Stimulated activated naive CD4-positive, alpha-beta T cell (primary cell): ENCODE data around the gene ATG101.
A peak's percentile ranks its signal among the peaks of the same experiment; 100 is the strongest.

Source experiments
- DNase-seq, 6 experiments: peaks; one replicate each; lab custom pipeline; 2025; lab: John Stamatoyannopoulos, UW

The ATG101 gene

GRCh38 chr12:52042706-52043385 is 26.9 kb upstream of the ATG101 start:
- DNase-seq, result no peak

DNA sequence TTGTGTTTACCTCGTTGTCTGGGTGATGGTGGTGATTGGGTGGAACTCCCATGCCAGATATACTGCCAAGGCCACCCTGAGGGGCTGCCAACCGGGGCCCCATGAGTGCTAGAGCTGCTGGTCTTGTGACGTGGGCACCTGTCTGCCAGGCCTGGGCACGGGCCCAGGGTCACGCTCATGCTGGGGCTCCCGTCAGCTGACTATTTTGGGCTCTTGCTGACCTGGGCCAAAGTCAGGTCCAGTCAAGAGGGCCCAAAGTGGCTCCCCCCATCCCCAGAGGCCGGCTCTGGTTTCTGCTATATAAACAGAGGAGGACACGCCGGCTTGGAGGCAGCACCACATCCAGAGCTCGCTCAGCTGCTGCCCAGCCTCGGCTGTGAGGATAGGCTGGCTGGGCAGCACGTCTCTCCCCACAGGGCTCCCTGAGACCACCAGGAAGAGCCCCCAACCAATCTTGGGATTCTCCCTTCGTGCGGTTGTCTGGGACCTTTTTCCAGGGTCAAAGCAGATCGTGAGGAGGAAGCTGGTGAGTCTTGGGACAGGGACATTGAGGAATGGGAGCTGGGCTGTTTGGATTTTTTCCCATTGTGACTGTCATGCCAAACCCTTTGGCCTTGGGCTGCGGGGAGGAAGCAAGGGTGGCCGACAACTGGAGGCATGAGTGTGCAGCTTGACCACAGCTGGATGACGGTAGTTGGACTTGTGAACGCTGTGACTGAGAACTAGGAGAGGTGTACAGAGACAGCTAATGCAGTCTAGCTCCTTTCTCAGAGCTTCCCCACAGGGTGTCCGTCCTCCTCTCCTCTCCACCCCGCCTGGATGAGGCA is 26.2 kb upstream of the ATG101 start:
- DNase-seq, result no peak

GRCh38 chr12:52044292-52044983 is 25.3 kb upstream of the ATG101 start:
- no peak for DNase-seq

GRCh38 chr12:52045794-52046199 is 24.0 kb upstream of the ATG101 start:
- DNase-seq, result no peak

GRCh38 chr12:52046859-52047258 is 22.9 kb upstream of the ATG101 start:
- no peak for DNase-seq

DNA sequence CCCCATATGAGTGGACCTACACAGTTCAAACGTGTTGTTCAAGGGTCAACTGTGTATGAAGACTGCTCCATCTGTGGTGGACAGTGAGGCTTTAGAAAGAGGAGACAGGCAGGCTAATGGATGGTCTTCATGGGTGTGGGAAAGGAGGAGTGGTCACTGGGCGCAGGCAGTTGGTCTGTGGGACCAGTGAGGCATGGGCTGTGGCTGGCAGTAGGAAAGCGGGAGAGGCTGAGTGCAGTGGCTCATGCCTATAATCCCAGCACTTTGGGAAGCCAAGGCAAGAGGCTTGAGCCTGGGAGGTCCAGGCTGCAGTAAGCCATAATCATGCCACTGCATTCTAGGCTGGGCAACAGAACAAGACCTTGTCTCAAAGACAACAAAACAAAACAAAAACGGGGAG is 20.5 kb upstream of the ATG101 start:
- no peak for DNase-seq

DNA sequence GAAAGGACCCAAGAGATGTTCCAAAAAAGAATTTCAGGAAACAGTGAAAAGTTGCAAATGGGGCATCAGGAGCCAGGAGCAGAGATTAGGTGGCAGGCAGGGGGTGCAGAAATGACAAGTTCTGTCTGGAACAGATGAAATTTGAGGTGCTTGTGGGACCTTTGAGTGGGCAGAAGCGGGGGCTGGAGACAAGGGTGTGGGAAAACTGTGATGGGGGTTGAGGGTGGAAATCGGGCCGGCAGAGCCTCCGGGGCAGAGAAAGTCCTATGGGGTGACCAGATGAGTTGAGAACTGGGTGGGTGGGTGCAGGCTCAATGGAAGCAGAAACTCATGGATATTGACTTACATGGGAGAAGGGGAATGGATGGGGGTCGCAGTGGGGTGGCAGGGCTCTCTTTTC is 20.1 kb upstream of the ATG101 start:
- DNase-seq, result no peak

- DNase-seq, result peak in 3 of 6 experiments; percentile 44 to 57 (median 48)
These were observed 19.5 kb upstream of the ATG101 start for GRCh38 chr12:52050116-52050757.

DNA sequence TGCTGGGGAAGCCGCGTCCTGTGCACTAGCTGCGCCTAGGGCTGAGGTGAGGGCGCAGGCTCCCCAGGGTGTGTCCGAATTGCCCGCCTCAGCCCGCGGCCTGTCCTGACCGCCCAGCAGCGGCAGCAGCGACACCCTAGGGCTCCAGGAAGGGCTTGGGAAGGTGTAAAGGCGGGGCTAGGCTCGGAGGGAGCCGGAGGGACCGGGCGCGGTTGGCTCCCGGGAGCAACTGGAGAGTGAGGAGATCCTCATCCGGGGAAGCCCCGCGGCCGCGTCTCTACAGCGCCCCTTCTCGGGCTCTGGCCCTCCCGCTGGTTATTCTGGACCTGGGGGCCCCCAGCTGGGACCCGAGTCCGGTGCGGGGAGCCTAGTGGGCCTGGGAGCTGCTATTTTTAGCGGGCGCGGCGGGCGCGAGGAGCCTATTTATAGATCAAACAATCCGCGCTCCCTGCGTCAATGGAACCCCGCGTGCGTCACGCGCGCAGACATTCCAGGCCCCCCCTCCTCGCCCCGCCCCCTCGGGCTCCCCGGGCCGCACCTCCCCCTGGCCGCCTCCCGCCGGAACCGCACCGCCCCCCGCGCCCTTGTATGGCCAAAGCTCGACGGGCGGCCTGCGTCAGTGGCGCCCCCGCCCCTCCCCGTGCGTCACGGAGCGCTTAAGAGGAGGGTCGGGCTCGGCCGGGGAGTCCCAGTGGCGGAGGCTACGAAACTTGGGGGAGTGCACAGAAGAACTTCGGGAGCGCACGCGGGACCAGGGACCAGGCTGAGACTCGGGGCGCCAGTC is 18.8 kb upstream of the ATG101 start, which contains the start of gene NR4A1:
TSS of gene NR4A1 (plus strand) at position 685 of the 784 bp plus-strand sequence. CDS start 2,887 bp downstream, outside the sequence.
- peak; percentile 97 to 100 (median 99) for DNase-seq

DNA sequence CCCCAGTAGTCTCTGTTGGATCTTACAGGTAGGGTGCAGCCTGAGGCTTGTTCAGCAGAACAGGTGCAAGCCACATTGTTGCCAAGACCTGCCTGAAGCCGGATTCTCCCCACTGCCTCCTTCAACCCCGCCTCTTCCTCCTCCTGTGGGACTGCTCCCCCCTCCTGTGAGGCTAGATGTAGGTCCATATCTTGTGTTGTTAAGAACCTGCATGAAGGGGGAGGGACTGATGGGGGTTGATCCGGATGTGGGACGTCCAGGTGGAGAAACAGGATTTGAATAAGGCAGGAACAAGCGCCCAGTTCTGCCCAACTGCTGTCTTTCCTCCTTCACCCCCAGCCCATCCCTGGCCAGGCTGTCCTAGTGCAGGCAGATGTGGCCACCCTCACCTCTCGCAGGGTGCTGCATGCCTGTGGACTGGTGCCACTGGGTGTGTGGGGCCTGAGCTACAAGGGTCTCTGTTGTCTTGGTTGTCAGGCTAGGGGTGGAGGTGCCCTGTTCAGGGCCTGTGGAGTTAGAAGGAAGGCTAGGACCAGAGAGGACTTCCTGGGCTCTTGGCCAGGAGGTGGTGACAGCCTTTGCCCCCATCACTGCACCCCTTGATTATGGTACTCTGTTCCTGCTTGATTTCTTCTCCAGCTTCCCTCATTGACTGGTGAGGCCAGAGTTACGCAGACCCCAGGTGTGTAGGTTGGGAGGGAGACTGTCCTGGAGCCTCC is 17.2 kb upstream of the ATG101 start:
- peak in 5 of 6 experiments; percentile 28 to 65 (median 39) for DNase-seq

DNA sequence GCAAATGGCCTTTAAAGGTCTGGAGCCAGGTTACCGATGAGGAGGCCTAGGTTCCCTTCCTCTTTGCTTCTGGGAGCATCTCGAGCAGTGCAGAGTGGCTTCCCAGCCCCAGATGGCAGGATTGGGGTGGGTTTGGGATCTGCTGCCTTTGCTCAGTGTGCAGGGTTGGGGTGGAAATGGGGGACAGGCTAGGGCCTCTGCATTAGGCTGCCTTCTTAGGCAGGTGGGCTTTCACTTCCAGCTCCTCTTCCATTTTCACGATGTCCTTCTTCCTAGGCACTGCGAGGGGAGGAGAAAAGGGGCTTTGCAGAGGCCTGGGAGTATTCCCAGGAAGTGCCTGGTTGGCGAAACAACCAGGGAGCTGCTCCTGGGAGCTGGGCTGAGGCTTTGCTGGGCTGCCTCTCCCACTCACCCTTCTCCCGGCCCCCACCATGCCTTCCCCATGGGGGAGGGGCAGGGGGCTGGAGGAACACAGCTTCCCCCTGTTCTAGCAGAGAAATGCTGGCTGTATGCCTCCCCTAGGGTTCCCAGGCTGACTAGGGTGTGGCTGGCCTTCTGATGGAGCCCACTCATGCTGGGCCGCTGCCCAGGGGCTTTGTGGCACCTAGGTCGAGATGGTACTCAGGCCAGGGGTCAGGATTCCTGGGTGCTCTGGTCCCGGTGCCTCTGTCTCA is 16.1 kb upstream of the ATG101 start:
- DNase-seq, result no peak

DNA sequence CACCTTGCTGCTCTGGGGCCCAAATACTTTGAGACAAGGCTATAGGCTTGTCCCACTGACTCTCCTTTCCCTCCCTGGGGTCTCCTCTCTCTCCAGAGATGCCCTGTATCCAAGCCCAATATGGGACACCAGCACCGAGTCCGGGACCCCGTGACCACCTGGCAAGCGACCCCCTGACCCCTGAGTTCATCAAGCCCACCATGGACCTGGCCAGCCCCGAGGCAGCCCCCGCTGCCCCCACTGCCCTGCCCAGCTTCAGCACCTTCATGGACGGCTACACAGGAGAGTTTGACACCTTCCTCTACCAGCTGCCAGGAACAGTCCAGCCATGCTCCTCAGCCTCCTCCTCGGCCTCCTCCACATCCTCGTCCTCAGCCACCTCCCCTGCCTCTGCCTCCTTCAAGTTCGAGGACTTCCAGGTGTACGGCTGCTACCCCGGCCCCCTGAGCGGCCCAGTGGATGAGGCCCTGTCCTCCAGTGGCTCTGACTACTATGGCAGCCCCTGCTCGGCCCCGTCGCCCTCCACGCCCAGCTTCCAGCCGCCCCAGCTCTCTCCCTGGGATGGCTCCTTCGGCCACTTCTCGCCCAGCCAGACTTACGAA is 15.4 kb upstream of the ATG101 start:
- DNase-seq, result no peak

- no peak for DNase-seq
These were observed 14.7 kb upstream of the ATG101 start for GRCh38 chr12:52054833-52055730.

- peak in 1 of 6 experiments; percentile 29 for DNase-seq
These were observed 13.8 kb upstream of the ATG101 start for GRCh38 chr12:52055731-52056711.

DNA sequence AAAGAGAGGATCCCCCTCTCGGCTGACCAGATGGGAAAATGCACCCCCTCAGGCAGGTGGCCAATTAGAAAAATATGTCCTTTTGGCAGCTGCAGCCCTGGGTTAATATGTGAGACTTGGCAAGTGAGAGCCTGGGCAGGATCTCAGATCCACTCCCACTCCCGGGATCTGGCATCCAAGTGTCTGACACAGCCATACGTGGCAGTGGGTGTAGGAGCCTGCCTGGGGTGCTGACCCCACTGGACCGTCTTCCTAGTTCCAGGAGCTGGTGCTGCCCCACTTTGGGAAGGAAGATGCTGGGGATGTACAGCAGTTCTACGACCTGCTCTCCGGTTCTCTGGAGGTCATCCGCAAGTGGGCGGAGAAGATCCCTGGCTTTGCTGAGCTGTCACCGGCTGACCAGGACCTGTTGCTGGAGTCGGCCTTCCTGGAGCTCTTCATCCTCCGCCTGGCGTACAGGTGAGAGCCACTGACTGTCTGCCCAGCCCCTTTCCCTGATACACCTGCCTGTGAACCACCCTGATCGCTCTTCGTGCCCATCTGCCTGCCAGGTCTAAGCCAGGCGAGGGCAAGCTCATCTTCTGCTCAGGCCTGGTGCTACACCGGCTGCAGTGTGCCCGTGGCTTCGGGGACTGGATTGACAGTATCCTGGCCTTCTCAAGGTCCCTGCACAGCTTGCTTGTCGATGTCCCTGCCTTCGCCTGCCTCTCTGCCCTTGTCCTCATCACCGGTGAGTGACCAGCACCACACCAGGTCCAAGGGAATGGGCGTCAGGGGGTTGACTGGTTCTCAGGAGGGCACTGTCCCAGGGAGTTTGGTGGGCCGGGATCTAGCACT is 12.8 kb upstream of the ATG101 start:
- DNase-seq, result no peak
